GM21447 (cell line): ENCODE results near the gene MRI1.
"Not testable (repeated sequence)": the region's sequence is repeated elsewhere in the genome, so short reads cannot be mapped to it uniquely, and the experiment has no call there.

ENCODE experiments used
- ATAC-seq: cut with Tn5 transposase; IDR thresholded peaks from one replicate; pipeline ENCODE4 v1.9.1; 2021; ENCODE audit not compliant: unreplicated experiment

Gene MRI1

DNA sequence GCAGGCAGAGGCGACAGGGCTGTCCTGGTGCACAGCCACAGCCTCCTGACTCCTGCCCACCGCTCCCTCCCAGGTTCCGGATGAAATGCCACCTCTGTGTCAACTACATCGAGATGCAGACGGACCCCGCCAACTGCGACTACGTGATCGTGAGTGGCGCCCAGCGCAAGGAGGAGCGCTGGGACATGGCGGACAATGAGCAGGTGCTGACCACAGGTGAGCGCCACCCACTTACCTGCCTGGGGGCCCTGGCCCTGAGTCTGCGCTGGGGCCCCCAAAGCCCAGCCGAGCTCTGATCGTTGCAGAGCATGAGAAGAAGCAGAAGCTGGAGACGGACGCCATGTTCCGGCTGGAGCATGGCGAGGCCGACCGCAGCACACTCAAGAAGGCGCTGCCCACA is 5.5 kb upstream of the MRI1 start:
- no peak for ATAC-seq

DNA sequence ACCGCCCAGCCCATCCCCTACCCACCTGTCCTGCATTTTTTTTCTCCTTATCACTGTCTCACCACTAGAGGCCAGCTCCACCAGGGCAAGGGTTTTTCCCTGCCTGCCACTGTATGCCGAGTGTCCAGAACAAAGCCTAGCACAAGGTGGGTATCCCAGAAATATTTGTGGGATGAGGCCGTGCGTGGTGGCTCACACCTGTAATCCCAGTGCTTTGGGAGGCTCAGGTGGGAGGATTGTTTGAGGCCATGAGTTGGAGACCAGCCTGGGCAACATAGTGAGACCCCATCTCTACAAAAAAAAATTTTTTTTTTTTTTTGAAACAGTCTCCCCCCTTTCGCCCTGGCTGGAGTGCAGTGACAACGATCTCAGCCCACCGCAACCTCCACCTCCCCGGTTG is 2.9 kb upstream of the MRI1 start:
- no peak for ATAC-seq

- no peak for ATAC-seq
These were observed 1.6 kb upstream of the MRI1 start for GRCh38 chr19:13762635-13763235.

DNA sequence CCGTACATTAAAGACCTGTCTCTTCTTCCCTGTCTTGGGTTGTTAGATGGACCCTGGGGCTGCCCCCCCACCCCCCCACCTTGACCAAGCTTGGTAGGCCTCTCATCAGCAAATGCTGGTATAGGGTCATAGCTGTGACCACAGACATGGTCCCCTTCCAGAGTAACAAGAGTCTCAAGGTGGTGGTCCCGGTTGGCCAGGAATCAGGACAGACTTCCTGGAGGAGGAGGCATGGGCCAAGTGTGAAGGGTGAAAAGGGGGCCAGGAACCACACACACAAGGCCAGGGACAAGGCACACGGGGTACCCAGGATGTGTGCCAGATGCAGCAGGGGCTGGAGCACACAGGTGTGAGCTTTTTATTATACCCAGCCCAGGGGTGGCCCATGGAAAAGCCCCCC is 1.1 kb upstream of the MRI1 start:
- no peak for ATAC-seq

DNA sequence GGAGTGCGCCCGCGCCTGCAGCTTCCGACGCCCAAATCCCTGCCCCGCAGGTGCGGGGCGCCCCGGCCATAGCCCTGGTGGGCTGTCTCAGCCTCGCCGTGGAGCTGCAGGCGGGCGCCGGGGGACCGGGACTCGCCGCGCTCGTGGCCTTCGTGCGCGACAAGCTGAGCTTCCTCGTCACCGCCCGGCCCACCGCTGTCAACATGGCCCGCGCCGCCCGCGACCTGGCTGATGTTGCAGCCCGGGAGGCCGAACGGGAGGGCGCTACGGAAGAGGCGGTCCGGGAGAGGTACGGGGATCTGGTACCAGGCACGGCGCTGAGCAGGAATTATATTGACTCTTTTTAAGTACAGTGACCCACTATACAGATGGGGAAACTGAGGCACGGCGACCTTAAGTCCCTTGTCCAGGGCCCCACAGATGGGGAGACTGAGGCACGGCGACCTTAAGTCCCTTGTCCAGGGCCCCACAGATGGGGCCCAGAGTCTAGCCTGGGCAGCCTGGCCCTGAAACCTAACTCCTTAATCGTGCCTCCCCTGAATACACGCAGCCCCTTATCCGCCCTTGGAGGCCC is 586 bp downstream of the MRI1 start:
- no peak for ATAC-seq

GRCh38 chr19:13765395-13766094 is 1.2 kb downstream of the MRI1 start:
- no peak for ATAC-seq

DNA sequence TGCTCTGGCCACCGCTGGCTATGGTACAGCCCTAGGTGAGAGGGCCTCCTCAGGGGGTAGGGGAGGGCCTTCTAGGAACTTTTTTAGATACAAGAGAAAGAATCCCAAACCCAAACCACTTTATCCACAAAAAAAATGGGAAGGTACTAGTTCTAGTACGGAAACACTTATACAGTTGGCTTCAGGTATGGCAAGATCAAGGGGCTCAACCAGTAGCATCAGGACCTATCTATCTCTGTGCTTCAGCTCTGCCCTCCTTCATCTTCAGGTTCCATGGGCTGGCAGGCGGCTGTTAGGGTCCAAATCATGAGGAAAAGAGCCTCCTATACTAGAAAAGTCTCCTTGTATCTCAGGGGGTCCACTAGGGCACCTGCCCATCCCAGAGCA is 1.8 kb downstream of the MRI1 start:
- ATAC-seq: no peak

- ATAC-seq: no peak
These were observed 4.2 kb downstream of the MRI1 start for GRCh38 chr19:13768510-13768909.

DNA sequence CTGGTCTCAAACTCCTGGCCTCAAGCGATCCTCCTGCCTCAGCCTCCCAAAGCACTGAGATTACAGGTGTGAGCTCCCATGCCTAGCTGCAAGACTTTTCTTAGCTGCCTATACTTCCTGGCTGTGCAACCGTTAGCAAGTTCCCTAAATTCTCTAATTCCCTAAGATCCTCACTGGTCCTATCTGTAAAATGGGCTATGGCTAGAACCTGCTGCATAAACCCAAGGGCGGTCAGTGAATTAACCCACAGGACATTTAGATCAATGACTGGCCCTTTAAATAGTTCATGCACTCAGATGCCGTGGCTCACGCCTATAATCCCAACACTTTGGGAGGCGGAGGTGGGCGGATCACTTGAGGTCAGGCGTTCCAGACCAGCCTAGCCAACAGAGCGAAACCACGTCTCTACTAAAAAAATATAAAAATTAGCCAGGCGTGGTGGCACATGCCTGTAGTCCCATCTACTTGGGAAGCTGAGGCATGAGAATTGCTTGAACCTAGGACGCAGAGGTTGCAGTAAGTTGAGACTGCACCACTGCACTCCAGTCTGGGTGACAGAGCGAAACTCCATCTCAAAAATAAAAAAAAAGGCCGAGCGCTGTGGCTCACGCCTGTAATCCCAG is 5.8 kb downstream of the MRI1 start:
- ATAC-seq: no peak

GRCh38 chr19:13774217-13775191 is 10.2 kb downstream of the MRI1 start, which contains the start of gene C19orf53:
Gene C19orf53, plus strand, starts transcription at chr19:13774456. Its CDS starts 22 bp downstream, at chr19:13774478.
- ATAC-seq: peak; percentile 89

DNA sequence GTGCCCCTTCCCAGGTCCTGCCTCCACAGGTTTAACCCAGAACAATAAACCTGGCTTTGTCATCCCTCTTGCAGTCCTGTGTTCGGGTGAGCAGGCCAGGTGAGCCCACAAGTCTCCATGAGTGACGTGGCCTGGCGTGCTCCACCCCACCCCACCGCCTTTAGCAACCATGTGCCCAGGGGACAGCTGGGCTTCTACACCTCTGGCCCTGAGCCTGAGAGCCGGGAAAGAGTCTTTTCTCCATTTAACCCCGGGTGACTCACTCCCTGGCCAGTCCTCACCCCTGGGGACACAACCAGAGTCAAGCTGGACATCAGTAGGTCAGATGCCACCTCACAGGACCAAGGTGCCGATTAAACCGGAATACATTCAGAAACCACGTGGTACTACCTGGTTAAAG is 14.1 kb downstream of the MRI1 start:
- no peak for ATAC-seq

- ATAC-seq: no peak
These were observed 14.5 kb downstream of the MRI1 start for GRCh38 chr19:13778847-13779246.

DNA sequence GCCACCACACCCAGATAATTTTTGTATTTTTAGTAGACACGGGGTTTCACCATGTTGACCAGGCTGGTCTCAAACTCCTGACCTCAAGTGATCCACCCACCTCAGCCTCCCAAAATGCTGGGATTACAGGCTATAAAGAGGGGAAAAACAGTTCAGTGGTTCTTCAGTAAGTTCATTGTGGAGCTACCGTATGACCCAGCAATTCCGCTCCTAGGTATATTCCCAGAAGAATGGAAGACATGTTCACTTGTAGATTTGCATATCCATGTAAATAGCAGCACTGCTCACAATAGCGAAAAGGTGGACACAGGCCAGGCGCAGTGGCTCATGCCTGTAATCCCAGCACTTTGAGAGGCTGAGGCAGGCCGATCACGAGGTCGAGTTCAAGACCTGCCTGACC is 15.5 kb downstream of the MRI1 start:
- ATAC-seq: not testable (repeated sequence)

DNA sequence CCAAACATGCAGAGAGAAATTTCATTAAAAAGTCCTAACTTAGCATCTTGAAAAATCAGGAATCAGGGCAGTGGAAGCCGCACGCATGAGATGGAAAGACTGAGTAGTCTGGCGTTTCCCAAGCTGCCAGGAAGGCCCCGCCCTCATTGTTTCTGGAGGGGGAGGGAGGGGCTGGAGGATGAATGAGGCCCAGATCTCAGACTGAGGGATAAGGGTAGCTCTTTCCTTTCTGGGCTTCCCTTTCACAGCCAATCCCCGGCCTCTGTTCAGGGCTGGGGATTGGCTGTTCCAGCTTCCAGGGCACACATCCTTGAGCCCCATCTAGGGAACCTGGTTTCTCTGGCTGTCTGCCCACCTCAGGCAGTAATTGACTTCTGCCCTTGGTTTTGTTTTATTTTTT is 17.2 kb downstream of the MRI1 start:
- ATAC-seq: no peak

- no peak for ATAC-seq
These were observed 18.2 kb downstream of the MRI1 start for GRCh38 chr19:13782537-13782936.

- no peak for ATAC-seq
These were observed 19.5 kb downstream of the MRI1 start for GRCh38 chr19:13783565-13784500.

DNA sequence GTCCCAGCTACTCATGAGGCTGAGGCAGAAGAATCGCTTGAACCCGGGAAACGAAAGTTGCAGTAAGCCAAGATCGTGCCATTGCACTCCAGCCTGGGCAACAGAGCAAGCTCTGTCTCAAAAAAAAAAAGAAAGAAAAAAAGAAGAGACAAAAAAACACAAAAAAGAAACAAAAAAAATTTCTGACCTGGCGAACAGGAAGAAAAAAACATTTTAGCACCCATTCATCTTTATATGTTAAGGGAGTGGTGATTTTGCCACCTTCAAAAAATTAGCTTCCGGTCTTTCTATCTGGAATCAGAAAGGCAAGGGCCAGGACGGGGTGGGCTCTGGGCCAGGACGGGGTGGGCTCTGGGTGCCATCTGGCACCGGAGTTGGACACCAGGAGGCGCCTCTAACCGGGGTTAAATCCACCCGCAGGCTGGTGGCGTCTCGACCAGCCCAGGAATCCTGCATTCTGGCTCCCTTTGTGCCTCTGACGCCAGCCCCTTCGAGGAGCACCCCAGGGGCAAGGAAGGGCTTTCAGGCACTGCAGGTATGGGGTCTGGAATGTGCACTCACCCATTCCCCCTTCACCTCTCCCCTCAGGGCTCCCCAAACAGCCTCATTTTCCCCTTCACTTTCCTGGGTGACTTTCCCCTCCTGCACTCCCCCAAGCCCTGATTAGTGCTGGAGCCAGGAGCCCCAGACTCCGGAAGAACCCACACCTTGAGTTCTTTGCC is 20.6 kb downstream of the MRI1 start:
- no peak for ATAC-seq

- no peak for ATAC-seq
These were observed 24.7 kb downstream of the MRI1 start for GRCh38 chr19:13788991-13789390.

DNA sequence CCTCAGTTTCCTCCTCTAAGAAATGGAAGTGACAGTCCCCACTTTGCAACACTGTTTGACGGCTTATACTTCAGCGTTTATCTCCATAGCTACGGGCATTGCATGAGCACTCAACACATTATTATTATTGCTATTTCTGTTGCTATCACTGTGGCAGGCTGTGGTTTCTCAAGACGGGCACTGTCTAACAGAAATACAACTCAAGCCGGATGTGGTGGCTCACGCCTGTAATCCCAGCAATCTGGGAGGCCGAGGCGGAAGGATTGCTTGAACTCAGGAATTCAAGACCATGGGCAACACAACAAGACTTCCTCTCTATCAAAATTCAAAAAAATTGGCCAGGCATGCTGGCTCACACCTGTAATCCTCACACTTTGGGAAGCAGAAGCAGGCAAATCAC is 26.0 kb downstream of the MRI1 start:
- ATAC-seq: no peak
